ENCODE data around the gene OR8A1. TPM values are rescaled to one million over a fixed set of nuclear protein-coding genes. Genes with fewer than 3 reads are reported as not detected.

The OR8A1 gene
- total RNA-seq, 1 experiment from 2014 or later: not detected

GRCh38 chr11:124592627-124593026, 22.8 kb downstream of the OR8A1 start:
- no peak for DNase-seq (ENCODE audit: low read depth)

- DNase-seq (ENCODE audit: low read depth): no peak
These were observed 25.5 kb downstream of the OR8A1 start for GRCh38 chr11:124595302-124595701.

GRCh38 chr11:124597626-124598025, 27.8 kb downstream of the OR8A1 start:
- no peak for DNase-seq (ENCODE audit: low read depth)

GRCh38 chr11:124600621-124601320, 31.0 kb downstream of the OR8A1 start:
- no peak for DNase-seq (ENCODE audit: low read depth)

GRCh38 chr11:124602193-124602592, 32.4 kb downstream of the OR8A1 start:
- peak; percentile 91 for DNase-seq (ENCODE audit: low read depth)

GRCh38 chr11:124602723-124603122, 32.9 kb downstream of the OR8A1 start:
- DNase-seq (ENCODE audit: low read depth): peak; percentile 20

- DNase-seq (ENCODE audit: low read depth): no peak
These were observed 35.9 kb downstream of the OR8A1 start for GRCh38 chr11:124605719-124606118.

- no peak for DNase-seq (ENCODE audit: low read depth)
These were observed 38.4 kb downstream of the OR8A1 start for GRCh38 chr11:124608147-124608546.

GRCh38 chr11:124610295-124610694, 40.5 kb downstream of the OR8A1 start:
- no peak for DNase-seq (ENCODE audit: low read depth)

GRCh38 chr11:124611064-124611463, 41.3 kb downstream of the OR8A1 start, which contains the start of gene PANX3:
TSS of gene PANX3 (plus strand) at chr11:124611428. CDS start at chr11:124611557, 129 bp downstream.
- DNase-seq (ENCODE audit: low read depth): no peak

- peak; percentile 15 for DNase-seq (ENCODE audit: low read depth)
These were observed 42.2 kb downstream of the OR8A1 start for GRCh38 chr11:124612045-124612444.

GRCh38 chr11:124612567-124613246, 42.9 kb downstream of the OR8A1 start:
- DNase-seq (ENCODE audit: low read depth): peak; percentile 24

GRCh38 chr11:124618863-124619262, 49.1 kb downstream of the OR8A1 start:
- DNase-seq (ENCODE audit: low read depth): no peak

Other genes starting within 250 kb of the OR8A1 start
- gene OR8D2, start 249.8 kb upstream of the OR8A1 start, total RNA-seq (2014; rRNA removed; shearing (Covaris generic)): not detected in 2 replicates
- gene OR8B2, start 185.5 kb upstream of the OR8A1 start, total RNA-seq (2014; rRNA removed; shearing (Covaris generic)): not detected in 2 replicates
- gene OR8B3, start 171.0 kb upstream of the OR8A1 start, total RNA-seq (2014; rRNA removed; shearing (Covaris generic)): not detected in 2 replicates
- not detected in 2 replicates for gene OR8B4, start 145.1 kb upstream of the OR8A1 start, total RNA-seq (2014; rRNA removed; shearing (Covaris generic))
- gene OR8B8, start 124.3 kb upstream of the OR8A1 start, total RNA-seq (2014; rRNA removed; shearing (Covaris generic)): not detected in 2 replicates
- not detected in 2 replicates for gene OR8B12, start 26.3 kb upstream of the OR8A1 start, total RNA-seq (2014; rRNA removed; shearing (Covaris generic))
- not detected in 2 replicates for gene PANX3, start 41.4 kb downstream of the OR8A1 start, total RNA-seq (2014; rRNA removed; shearing (Covaris generic))
- 16.2 and 19.3 TPM in 2 replicates for gene TBRG1, start 52.9 kb downstream of the OR8A1 start, total RNA-seq (2014; rRNA removed; shearing (Covaris generic))
- gene SIAE, start 103.7 kb downstream of the OR8A1 start, total RNA-seq (2014; rRNA removed; shearing (Covaris generic)): 6.7 and 12.0 TPM in 2 replicates
- 21.7 and 27.3 TPM in 2 replicates for gene SPA17, start 103.9 kb downstream of the OR8A1 start, total RNA-seq (2014; rRNA removed; shearing (Covaris generic))
- gene NRGN, start 169.9 kb downstream of the OR8A1 start, total RNA-seq (2014; rRNA removed; shearing (Covaris generic)): 1.9 and 3.2 TPM in 2 replicates
- gene VSIG2, start 182.3 kb downstream of the OR8A1 start, total RNA-seq (2014; rRNA removed; shearing (Covaris generic)): not detected in 2 replicates
- gene ESAM, start 192.3 kb downstream of the OR8A1 start, total RNA-seq (2014; rRNA removed; shearing (Covaris generic)): not detected in 2 replicates
- gene MSANTD2, start 230.4 kb downstream of the OR8A1 start, total RNA-seq (2014; rRNA removed; shearing (Covaris generic)): 9.3 and 15.0 TPM in 2 replicates